Measurements from ENCODE around the gene DOCK1.

GRCh38 chr10:127161482-127161881, 256.3 kb downstream of the DOCK1 start:
- TF ChIP-seq, protein P1, sequence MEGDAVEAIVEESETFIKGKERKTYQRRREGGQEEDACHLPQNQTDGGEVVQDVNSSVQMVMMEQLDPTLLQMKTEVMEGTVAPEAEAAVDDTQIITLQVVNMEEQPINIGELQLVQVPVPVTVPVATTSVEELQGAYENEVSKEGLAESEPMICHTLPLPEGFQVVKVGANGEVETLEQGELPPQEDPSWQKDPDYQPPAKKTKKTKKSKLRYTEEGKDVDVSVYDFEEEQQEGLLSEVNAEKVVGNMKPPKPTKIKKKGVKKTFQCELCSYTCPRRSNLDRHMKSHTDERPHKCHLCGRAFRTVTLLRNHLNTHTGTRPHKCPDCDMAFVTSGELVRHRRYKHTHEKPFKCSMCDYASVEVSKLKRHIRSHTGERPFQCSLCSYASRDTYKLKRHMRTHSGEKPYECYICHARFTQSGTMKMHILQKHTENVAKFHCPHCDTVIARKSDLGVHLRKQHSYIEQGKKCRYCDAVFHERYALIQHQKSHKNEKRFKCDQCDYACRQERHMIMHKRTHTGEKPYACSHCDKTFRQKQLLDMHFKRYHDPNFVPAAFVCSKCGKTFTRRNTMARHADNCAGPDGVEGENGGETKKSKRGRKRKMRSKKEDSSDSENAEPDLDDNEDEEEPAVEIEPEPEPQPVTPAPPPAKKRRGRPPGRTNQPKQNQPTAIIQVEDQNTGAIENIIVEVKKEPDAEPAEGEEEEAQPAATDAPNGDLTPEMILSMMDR (IDR thresholded peaks at IDR 0.05; ENCODE audit: low read depth, low read length): no peak
- TF ChIP-seq, protein P2, sequence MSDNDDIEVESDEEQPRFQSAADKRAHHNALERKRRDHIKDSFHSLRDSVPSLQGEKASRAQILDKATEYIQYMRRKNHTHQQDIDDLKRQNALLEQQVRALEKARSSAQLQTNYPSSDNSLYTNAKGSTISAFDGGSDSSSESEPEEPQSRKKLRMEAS (IDR thresholded peaks at IDR 0.05; ENCODE audit: low read depth, low read length): no peak
- TF ChIP-seq POLR2A (IDR thresholded peaks at IDR 0.05; ENCODE audit: extremely low read depth, insufficient read length): no peak

Measured in NB4 (cell line).